HepG2 (cell line): ENCODE data around the gene PLEKHG5. TPM values are rescaled to one million over a fixed set of nuclear protein-coding genes. Genes with fewer than 3 reads are reported as not detected.

ENCODE experiments used
- HNF1B ChIP-seq: sonication (generic); formaldehyde crosslinking; IDR thresholded peaks from 2 replicates; pipeline ENCODE4 v1.5.1; 2020; ENCODE audit warnings: mild to moderate bottlenecking, moderate library complexity, missing genetic modification reagents
- HOXA3 ChIP-seq: sonication (generic); formaldehyde crosslinking; IDR thresholded peaks from 2 replicates; pipeline ENCODE4 v1.5.0; 2020; ENCODE audit warnings: missing genetic modification reagents
- MED8 ChIP-seq: sonication (generic); formaldehyde crosslinking; IDR thresholded peaks from 2 replicates; pipeline ENCODE4 v1.8.1; 2023; ENCODE audit warnings: mild to moderate bottlenecking, missing genetic modification reagents; ENCODE audit not compliant: insufficient replicate concordance
- RBM22 ChIP-seq: fragments of 200-400 bp; formaldehyde crosslinking; optimal IDR thresholded peaks from 2 replicates; pipeline ENCODE3; 2017; ENCODE audit warnings: mild to moderate bottlenecking, low read length, moderate library complexity
- SOX6 ChIP-seq, 2 experiments: fragments of 450-650 bp in 1 of 2; sonication (generic) in 1 of 2; formaldehyde crosslinking in 1 of 2; IDR thresholded peaks; 2 replicates each; pipeline versions ENCODE4 v1.4.0 to v1.6.1; 2017 to 2020; ENCODE audit warnings: antibody characterized with exemption in 1 of 2, mild to moderate bottlenecking in 1 of 2, missing genetic modification reagents in 1 of 2
- TARDBP ChIP-seq: sonication (generic); formaldehyde crosslinking; IDR thresholded peaks from 2 replicates; pipeline ENCODE4 v1.8.0; 2022; ENCODE audit warnings: mild to moderate bottlenecking, missing genetic modification reagents
- UBTF ChIP-seq: sonication (generic); formaldehyde crosslinking; IDR thresholded peaks from 2 replicates; pipeline ENCODE4 v1.4.0; 2020; ENCODE audit warnings: mild to moderate bottlenecking, missing genetic modification reagents
- ZNF235 ChIP-seq: sonication (generic); formaldehyde crosslinking; IDR thresholded peaks from 2 replicates; pipeline ENCODE4 v1.8.1; 2023; ENCODE audit warnings: mild to moderate bottlenecking, missing genetic modification reagents, borderline replicate concordance
- ZNF256 ChIP-seq: sonication (generic); formaldehyde crosslinking; conservative IDR thresholded peaks from 2 replicates; pipeline ENCODE4 v1.4.0; 2020; ENCODE audit warnings: missing genetic modification reagents
- ZNF280D ChIP-seq: sonication (generic); formaldehyde crosslinking; IDR thresholded peaks from 2 replicates; pipeline ENCODE4 v1.5.1; 2020; ENCODE audit warnings: mild to moderate bottlenecking, missing genetic modification reagents
- ZNF460 ChIP-seq: sonication (generic); formaldehyde crosslinking; IDR thresholded peaks from 2 replicates; pipeline ENCODE4 v1.5.1; 2020; ENCODE audit warnings: missing genetic modification reagents, mild to moderate bottlenecking, borderline replicate concordance
- ZNF503 ChIP-seq: sonication (generic); formaldehyde crosslinking; IDR thresholded peaks from 2 replicates; pipeline ENCODE4 v1.4.0; 2020; ENCODE audit warnings: missing genetic modification reagents
- ZNF737 ChIP-seq: sonication (generic); formaldehyde crosslinking; IDR thresholded peaks from 2 replicates; pipeline ENCODE4 v1.5.0; 2020; ENCODE audit warnings: missing genetic modification reagents, mild to moderate bottlenecking, borderline replicate concordance
- ZNF772 ChIP-seq: sonication (generic); formaldehyde crosslinking; IDR thresholded peaks from 2 replicates; pipeline ENCODE4 v1.5.0; 2020; ENCODE audit warnings: mild to moderate bottlenecking, missing genetic modification reagents
- ZNF781 ChIP-seq: sonication (generic); formaldehyde crosslinking; IDR thresholded peaks from 2 replicates; pipeline ENCODE4 v1.5.1; 2020; ENCODE audit warnings: borderline replicate concordance, mild to moderate bottlenecking, missing genetic modification reagents; ENCODE audit errors: not compliant biosample characterization
- ZNF83 ChIP-seq: sonication (generic); formaldehyde crosslinking; IDR thresholded peaks from 2 replicates; pipeline ENCODE4 v1.4.0; 2020; ENCODE audit warnings: missing genetic modification reagents, mild to moderate bottlenecking, borderline replicate concordance
- polyA plus RNA-seq, 8 experiments: library from polyadenylated mRNA; depleted of rRNA in 3 of 8; stranded (reverse) in 7 of 8; unstranded in 1 of 8; fragments of >200 nt; fragmentation: Illumina TruSeq in 4 of 8; extraction: Trizol in 4 of 8; gene quantifications; 2 replicates each; pipeline versions ENCODE4 v1.2.1 to v1.2.3, GENCODE V29; 2011 to 2016; ENCODE audit warnings: low read depth in 4 of 8, missing spikeins in 1 of 8, mixed read lengths in 1 of 8; ENCODE audit not compliant: insufficient read depth in 1 of 8
- total RNA-seq, 5 experiments: library from RNA; depleted of rRNA; stranded (reverse); fragments of >200 nt; fragmentation: Illumina TruSeq; extraction: Trizol; gene quantifications; 2 replicates each; pipeline ENCODE4 v1.2.3, GENCODE V29; 2016; ENCODE audit warnings: low read depth in 1 of 5

The PLEKHG5 gene
- total and polyA plus RNA-seq, 2 of the 13 experiments (the other 11 are each of a cell fraction or from before 2014, with no cell fraction given), result 1.9 to 3.5 TPM

- peak; percentile 69; the same call in 1 of the 2 replicates for TF ChIP-seq ZNF503 (CRISPR knock-in tag)
- TF ChIP-seq ZNF256 (CRISPR knock-in tag), result 0 out of 2 replicates have a peak, but pooled peaks have one; percentile 60
- peak; percentile 15; the same call in 1 of the 2 replicates for TF ChIP-seq ZNF235
- no peak for TF ChIP-seq HNF1B
- no peak for TF ChIP-seq ZNF280D (CRISPR knock-in tag)
- TF ChIP-seq ZNF737 (CRISPR knock-in tag), result no peak
- TF ChIP-seq UBTF, result peak; percentile 71
- 0 out of 2 replicates have a peak, but pooled peaks have one; percentile 49 for TF ChIP-seq HOXA3 (CRISPR knock-in tag)
- TF ChIP-seq ZNF781 (CRISPR knock-in tag), result no peak
- no peak for TF ChIP-seq SOX6 (IDR thresholded peaks at IDR 0.05)
- no peak; the same call in 1 of the 2 replicates for TF ChIP-seq SOX6 (CRISPR knock-in tag; IDR thresholded peaks at IDR 0.05)
- no peak for TF ChIP-seq ZNF460
- TF ChIP-seq ZNF83 (CRISPR knock-in tag), result no peak
- no peak for TF ChIP-seq RBM22
- no peak for TF ChIP-seq TARDBP
- TF ChIP-seq ZNF772, result peak; percentile 37; the same call in 1 of the 2 replicates
- peak; percentile 80 for TF ChIP-seq MED8 (CRISPR knock-in tag)
Observed at GRCh38 chr1:6447818-6448748, 43.4 kb downstream of the PLEKHG5 start (continued).
